Fibroblast of skin of back (primary cell): ENCODE measurements around the gene XYLT1.

Source experiments
- DNase-seq: peaks from one replicate; pipeline ENCODE4 v3.0.0-alpha.2; 2013

The XYLT1 gene

GRCh38 chr16:17252701-17253100 is 218.1 kb downstream of the XYLT1 start:
- no peak for DNase-seq

GRCh38 chr16:17252064-17252463 is 218.7 kb downstream of the XYLT1 start:
- no peak for DNase-seq

GRCh38 chr16:17251496-17251895 is 219.3 kb downstream of the XYLT1 start:
- no peak for DNase-seq

- no peak for DNase-seq
Measured at GRCh38 chr16:17246974-17247732, 223.6 kb downstream of the XYLT1 start.

- no peak for DNase-seq
Measured at GRCh38 chr16:17246268-17246885, 224.4 kb downstream of the XYLT1 start.

- DNase-seq: no peak
Measured at GRCh38 chr16:17245776-17246175, 225.0 kb downstream of the XYLT1 start.

GRCh38 chr16:17244872-17245551 is 225.7 kb downstream of the XYLT1 start:
- no peak for DNase-seq

GRCh38 chr16:17241264-17241835 is 229.4 kb downstream of the XYLT1 start:
- no peak for DNase-seq

GRCh38 chr16:17238285-17239028 is 232.3 kb downstream of the XYLT1 start:
- no peak for DNase-seq

- no peak for DNase-seq
Measured at GRCh38 chr16:17237350-17237944, 233.3 kb downstream of the XYLT1 start.

GRCh38 chr16:17235147-17235815 is 235.5 kb downstream of the XYLT1 start:
- peak; percentile 23 for DNase-seq

GRCh38 chr16:17233318-17234002 is 237.3 kb downstream of the XYLT1 start:
- DNase-seq: no peak

GRCh38 chr16:17232487-17232886 is 238.3 kb downstream of the XYLT1 start:
- no peak for DNase-seq

GRCh38 chr16:17231972-17232371 is 238.8 kb downstream of the XYLT1 start:
- no peak for DNase-seq

GRCh38 chr16:17230932-17231581 is 239.7 kb downstream of the XYLT1 start:
- DNase-seq: no peak

GRCh38 chr16:17229766-17230165 is 241.0 kb downstream of the XYLT1 start:
- DNase-seq: no peak

GRCh38 chr16:17229131-17229530 is 241.6 kb downstream of the XYLT1 start:
- DNase-seq: no peak

GRCh38 chr16:17228708-17229055 is 242.1 kb downstream of the XYLT1 start:
- no peak for DNase-seq

- no peak for DNase-seq
Measured at GRCh38 chr16:17228048-17228707, 242.6 kb downstream of the XYLT1 start.

- no peak for DNase-seq
Measured at GRCh38 chr16:17227278-17227677, 243.5 kb downstream of the XYLT1 start.
